GM19467 (cell line): Measurements from ENCODE around the gene RGS6.

Source experiments
- ATAC-seq: cut with Tn5 transposase; IDR thresholded peaks from one replicate; pipeline ENCODE4 v1.9.1; 2021; ENCODE audit warnings: mild to moderate bottlenecking, moderate library complexity; ENCODE audit not compliant: unreplicated experiment

The RGS6 gene

DNA sequence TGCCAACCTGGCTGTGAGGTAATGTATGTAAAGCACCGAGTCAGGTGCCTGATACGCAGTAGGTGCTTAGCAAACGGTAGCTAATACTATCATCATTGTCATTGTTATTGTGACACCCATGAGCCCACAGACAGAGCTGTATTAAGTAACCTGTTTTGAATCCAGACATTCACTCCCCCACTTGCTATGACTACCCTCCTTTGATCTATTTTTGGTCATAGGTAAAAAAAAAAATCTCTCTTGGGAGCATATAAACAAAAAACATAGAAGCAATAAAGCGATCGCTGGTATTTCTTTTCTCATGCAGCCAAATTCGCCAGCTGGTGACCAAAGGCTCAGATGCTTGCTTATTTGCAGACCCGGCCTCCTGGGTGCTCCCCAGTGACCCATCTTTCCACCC lies 631.4 kb downstream of the RGS6 start:
- no peak for ATAC-seq

DNA sequence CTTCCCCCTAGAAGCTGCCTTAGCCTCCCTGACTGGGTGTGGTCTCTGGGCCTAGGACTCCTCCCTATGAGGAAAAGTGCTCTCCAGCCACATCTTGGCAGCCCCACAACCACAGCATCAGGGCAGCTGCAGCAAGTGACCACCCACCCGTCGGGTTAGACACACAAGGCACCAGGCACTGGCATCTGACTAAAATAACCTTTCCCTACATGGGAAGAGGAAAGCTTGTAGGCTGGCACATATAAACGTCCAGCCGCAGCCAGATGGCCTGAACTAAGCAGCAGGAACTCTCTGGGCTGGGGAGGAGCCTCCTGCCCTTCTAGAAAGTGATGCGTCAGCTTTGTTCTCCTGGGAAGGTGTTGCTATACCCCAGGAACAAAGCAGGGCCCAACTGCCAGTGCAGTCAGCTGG lies 632.9 kb downstream of the RGS6 start:
- no peak for ATAC-seq

DNA sequence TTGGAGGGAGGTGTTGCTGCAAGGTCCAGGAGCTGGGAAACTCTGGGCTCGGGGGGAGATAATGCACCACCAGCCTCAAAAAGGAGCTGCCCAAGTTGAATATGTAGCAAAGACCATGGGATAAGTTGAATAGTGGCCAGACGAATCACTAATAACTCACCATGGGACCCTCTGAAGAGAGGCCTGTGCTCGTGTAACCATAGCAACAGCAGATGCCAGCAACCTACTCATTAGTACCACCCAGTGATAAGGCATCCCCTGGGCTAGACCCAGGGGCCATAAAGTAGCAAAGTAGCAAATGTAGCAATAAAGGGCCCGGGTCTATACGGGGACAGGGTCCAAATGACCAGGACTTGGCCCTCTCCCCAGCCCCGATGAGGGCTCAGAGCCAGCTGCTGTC lies 633.7 kb downstream of the RGS6 start:
- ATAC-seq, result no peak

GRCh38 chr14:72567226-72567625 lies 635.0 kb downstream of the RGS6 start:
- ATAC-seq, result no peak

- no peak for ATAC-seq
Observed at GRCh38 chr14:72568296-72568992, 636.2 kb downstream of the RGS6 start.

DNA sequence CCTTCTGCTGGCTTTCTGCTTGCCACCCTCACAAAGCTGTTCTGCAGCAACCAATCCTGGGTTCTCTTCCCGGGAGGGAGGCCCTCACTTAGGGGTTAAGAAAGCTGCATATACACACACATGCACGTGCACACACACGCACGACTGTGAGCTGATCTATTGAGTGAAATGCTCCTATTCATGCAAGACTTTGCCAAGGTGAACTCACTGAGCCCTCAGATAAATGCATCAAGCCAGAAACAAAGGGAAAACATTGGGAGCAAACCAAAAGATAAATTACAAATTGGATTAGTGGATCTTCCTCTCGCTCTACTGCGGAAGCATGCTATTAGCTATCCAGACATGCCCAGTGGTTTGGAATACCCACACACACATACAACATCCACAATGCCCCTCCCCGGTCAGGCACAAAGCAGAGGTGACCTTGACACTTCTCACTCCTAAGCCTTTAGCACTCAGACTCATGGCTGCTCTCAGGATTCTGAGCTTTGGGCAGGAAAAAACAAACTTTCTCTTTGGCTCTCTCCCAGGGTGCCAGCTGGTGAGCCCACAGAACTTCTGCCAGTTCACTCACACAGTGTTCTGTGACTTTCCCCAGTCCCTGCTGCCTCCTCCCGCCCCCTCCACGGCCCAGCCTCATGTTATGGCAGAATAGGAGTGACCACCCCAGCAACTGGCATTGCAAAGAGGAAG lies 641.6 kb downstream of the RGS6 start:
- ATAC-seq, result no peak

GRCh38 chr14:72574715-72575114 lies 642.5 kb downstream of the RGS6 start:
- ATAC-seq, result no peak

- no peak for ATAC-seq
Observed at GRCh38 chr14:72576258-72576657, 644.0 kb downstream of the RGS6 start.

- no peak for ATAC-seq
Observed at GRCh38 chr14:72577521-72577920, 645.3 kb downstream of the RGS6 start.

DNA sequence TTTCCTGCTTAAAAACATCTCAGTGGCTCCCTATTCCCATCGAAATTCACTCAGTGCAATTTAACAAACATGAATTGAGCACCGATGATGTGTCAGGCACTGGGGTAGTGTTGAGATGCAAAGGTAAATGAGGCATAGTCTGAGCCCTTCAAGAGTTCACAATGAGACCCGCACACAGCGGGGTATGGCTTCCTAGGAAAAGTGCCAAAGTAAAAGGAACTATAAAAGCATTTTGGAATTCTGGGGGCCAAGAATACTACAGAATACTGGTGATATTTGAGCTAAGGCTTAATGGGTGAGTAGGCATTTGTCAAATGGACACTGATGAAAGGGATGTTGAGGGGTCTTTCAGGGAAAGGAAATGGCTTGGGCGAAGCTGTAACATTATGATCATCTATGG lies 646.3 kb downstream of the RGS6 start:
- no peak for ATAC-seq

- ATAC-seq, result no peak
Observed at GRCh38 chr14:72582582-72582981, 650.4 kb downstream of the RGS6 start.

GRCh38 chr14:72583316-72584272 lies 651.4 kb downstream of the RGS6 start:
- no peak for ATAC-seq

DNA sequence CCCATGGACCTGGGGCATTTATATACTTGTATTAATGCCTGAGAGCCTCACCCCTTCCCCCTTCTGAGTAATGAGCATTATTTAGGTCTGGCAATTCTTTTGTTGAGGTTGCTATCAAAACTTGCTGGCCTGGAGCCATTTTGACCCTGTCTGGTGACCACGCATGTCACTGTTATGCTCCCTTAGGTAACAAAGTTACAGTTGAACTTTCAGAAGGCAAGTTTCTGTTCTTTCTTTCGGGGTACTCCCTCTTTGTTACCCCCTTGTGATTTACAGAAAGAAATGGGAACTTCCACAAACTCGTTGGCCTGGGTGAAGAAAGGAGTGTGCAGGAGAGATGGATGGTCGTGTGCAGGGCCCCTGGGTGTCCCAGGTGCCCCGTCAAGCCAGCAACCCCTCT lies 656.3 kb downstream of the RGS6 start:
- no peak for ATAC-seq

- ATAC-seq, result no peak
Observed at GRCh38 chr14:72589652-72590051, 657.4 kb downstream of the RGS6 start.

- no peak for ATAC-seq
Observed at GRCh38 chr14:72590577-72590976, 658.3 kb downstream of the RGS6 start.

DNA sequence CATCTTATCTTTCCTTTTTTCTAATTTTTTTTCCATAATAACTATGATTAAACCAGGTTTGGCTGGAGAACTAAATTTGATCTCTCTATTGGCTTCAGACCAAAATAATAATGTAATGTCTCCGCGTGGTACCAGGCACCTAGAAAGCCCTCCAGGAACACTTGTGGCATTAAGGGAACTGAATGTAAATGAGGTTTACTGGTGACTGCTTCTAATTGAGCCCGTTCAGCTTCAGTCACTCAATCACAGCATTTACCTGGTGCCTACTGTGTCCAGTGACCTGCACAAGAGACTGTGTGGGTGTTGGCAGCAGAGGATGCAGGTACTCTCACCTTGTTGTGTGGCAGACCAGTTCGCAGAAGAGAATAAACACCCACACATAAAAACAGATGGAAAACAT lies 659.2 kb downstream of the RGS6 start:
- no peak for ATAC-seq

- ATAC-seq, result no peak
Observed at GRCh38 chr14:72594099-72594901, 662.1 kb downstream of the RGS6 start.

GRCh38 chr14:72595152-72595862 lies 663.1 kb downstream of the RGS6 start:
- ATAC-seq, result no peak

DNA sequence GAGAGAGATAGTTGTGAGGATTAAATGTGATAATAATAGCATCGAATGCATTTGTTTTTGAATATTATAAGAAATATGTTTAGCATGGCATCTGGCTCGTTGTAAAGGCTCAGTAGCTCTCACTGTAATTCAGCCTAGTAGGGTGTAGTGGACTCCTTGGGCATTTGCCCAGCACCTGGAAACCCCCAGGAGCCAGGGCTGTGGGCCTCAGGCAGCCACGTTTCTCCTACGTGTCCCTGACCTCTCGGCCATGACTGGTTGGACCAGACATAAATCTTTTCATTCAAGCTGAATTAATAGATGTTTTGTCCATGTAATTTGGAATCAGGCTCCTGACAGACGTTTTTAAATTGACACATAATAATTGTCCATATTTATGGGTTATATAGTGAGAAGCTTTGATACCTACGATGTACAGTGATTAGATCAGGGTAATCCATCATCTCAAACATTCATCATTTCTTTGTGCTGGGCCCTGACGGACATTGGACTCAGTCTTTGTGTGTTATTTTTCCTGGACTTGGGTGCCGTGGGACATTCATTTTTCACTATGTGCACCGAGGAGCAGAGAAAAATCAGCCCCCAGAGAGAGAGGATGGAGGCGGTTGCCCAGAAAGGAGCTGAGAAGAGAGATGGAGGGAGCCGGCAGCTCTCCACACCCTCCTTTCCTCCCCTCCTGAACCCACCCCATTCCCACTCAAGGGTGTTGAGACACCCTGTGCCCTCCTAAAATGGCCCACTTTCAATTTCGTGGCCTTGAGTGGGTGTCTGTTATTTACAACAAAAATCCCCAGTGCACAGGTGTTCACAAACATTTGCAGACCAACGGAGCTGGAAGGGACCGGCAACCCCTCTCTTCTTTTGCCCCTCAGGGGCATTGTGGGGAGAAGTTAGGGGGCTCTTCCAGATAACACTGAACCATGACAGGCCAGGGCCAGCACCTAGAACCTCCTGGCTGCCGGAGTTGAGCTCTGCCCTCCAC lies 665.3 kb downstream of the RGS6 start:
- no peak for ATAC-seq
